Measurements from ENCODE around the gene UGT1A8.

DNA sequence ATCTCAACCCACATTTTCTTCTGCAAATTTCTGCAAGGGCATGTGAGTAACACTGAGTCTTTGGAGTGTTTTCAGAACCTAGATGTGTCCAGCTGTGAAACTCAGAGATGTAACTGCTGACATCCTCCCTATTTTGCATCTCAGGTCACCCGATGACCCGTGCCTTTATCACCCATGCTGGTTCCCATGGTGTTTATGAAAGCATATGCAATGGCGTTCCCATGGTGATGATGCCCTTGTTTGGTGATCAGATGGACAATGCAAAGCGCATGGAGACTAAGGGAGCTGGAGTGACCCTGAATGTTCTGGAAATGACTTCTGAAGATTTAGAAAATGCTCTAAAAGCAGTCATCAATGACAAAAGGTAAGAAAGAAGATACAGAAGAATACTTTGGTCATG is 150.6 kb downstream of the UGT1A8 start:
- TF ChIP-seq POLR2A (IDR thresholded peaks at IDR 0.05; ENCODE audit: low read length) (no peak), GATA1 (IDR thresholded peaks at IDR 0.05; ENCODE audit: low read depth, low read length) (no peak)

Measured in erythroblast (primary cell).